Placental epithelial cell (primary cell): Measurements from ENCODE around the gene KPNA1. TPM values are rescaled to one million over a fixed set of nuclear protein-coding genes. Genes with fewer than 3 reads are reported as not detected.

Source experiments
- small RNA-seq: library from RNA; depleted of rRNA; stranded (forward); fragments of <200 nt; gene quantifications from one replicate; pipeline ENCODE3, GENCODE V24; 2012
- total RNA-seq: library from RNA; depleted of rRNA; stranded (reverse); fragments of >200 nt; gene quantifications from 2 replicates; pipeline ENCODE4 v1.2.3, GENCODE V29; 2012

Gene KPNA1
- 27.9 and 35.0 TPM in 2 replicates for total RNA-seq

DNA sequence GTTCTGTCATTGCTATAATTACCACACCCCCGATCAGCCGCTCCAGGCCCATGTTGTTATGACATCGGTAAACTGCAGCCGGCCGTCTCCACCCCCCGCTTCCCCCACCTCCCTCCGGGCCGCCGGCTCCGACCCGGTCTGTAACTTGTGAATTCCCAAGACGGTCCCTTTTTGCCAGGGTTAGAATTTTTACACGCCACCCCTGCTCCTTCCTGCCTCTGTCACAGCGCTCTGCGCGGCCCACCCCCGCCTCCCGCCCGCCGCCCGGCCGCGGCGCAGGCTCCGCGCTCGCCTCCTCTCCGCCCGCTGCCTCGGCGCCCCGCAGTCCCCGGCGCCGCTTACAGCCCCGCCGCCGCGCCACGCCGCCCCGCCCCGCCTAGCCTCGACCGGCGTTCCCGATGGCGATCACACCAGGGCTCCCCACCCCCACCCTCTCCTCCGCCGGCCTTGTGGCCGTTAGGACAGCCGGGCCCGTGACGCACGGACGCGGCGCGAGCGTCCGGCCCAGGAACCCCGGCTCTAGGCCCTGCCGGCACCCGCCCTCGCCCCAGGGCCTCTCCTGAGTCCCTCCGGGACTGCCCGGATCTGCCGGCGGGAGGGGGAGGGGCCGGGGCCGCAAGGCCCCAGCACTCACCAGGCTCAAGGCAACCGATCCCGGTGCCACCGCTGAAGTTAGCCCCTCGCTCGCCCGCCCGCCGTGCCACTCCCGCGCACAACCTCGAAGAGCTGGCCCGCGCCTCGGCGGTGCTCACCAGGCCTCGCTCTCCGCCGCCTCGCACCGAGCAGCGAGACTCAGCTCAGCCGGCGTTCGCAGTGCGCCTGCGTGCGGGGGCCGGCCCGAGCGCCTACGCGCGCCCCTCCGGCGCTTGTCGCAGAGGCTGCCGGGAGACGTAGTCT, at the start of gene KPNA1:
Gene KPNA1 (minus strand): TSS at position 817 of the 897 bp plus-strand sequence. CDS start 18,374 bp downstream, outside the sequence.

DNA sequence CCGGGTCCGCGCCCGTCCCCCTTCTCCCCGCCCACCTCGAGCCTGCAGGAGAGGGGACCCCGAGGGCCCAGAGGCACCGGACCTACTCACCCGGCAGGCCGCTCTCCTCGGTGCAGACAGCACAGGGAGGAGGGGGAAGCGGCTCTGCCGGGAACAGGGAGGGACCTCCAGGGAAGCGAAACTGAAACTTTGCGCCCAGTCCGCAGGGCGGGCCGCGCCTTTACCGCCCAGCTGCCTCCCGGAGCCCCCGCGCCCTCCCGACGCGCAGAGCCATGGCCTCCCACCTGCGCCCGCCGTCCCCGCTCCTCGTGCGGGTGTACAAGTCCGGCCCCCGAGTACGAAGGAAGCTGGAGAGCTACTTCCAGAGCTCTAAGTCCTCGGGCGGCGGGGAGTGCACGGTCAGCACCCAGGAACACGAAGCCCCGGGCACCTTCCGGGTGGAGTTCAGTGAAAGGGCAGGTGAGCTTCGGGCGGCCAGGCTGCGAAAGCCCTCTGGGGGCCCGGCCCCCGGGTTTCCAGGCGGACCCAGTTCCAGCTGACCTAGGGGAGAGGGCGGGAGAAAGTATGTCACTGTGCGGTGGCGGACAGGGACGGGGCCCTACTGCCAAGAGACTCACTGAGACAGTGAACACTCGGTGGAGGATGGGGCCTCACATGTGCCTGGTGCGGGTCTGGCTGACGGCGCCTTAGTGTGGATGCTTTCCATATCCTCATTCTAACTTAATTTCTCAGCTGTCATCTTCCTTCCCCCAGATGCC, 49.6 kb upstream of the KPNA1 start, which contains the start of the genes DTX3L and PARP9:
Gene DTX3L (plus strand): TSS at position 184 of the 758 bp plus-strand sequence. CDS start 89 bp downstream, at position 273.
Gene PARP9 (minus strand): TSS at position 146 of the 758 bp plus-strand sequence. CDS start 4,680 bp downstream, outside the sequence.

DNA sequence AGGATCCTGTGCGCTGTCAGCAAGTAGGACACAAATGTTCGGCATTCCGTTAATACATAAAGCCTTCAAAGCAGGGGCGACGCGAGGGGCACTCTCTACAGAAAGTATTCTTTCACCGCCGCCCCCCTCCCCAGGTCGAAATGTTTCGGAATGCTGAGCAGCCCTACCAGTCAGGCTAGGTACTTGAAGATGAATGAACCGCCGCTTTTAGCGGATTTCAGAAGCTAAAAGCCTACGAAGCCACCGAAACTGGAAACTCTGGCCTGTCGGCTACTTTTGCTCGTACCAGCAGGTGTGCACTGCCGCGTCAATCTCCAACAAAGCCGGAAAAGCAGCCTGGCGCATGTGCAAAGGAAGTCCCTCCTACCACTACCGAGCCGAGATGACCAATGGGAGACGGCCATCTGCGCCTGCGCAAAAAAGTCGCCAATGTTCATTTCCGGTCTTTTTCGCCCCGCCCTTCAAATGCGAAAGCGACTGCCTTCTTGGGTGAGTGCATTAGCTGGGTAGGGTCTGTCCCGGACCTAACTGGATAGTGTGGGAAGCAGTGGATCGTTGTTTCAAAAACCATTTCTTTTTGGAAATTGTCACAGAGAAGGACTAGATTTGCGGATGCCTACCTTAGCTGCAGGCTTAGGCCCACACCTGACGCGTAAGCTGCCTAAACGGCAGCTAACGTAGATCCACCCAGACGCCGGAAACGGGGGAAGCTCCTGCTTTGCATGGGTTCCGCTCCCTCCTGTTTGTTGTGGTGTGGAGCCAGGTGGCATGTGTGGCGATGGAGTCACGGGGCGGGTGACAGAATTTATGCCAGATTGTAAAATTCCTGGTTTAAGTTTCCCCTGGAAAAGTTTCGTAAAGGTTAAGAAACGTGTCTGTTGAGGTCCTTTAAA, 98.7 kb downstream of the KPNA1 start, which contains the start of gene WDR5B:
Gene WDR5B (minus strand): TSS at position 301 of the 893 bp plus-strand sequence. CDS start 534 bp downstream, outside the sequence.

DNA sequence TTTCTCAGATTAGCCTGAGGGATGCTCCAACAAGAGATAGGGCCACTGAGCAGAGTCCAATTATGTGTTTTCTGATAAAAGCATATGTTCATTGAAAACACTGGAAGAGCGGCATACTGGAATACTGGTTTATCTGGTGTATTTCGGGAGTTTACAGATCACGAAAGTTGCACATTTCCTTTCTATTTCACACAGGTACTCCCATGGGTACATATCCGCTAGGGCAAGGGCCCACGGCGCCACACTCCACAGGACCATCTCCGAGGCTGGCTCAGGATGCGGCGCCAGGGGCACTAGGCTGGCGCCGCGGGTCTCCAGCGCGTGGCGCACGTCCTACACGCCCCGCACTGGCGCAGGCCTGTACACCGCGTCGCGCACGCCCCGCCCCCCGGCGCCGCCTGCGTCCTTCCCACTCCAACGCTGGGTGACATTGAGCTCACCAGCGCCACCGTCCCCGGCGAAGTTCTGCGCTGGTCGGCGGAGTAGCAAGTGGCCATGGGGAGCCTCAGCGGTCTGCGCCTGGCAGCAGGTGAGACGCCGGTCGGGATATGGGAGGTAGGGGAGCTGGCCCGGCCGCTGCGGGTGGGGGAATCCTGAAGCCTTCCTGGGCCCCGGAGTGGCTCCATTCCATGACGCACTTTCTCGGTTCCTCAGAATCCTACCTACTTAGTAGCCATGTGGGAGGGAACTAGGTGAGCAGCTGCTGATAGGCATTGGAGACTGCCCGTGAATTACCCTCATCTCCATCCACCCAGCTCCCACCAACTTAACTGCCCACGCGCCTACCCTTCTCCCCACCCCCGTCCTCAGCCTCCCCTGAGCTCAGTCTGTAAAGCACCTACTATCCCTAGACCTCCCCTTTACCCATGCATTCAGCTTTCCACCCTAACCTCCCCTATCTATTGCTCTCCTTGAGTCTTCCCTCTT, 130.7 kb downstream of the KPNA1 start, which contains the start of gene FAM162A:
Gene FAM162A (plus strand): TSS at position 412 of the 927 bp plus-strand sequence. CDS start 84 bp downstream, at position 496.

DNA sequence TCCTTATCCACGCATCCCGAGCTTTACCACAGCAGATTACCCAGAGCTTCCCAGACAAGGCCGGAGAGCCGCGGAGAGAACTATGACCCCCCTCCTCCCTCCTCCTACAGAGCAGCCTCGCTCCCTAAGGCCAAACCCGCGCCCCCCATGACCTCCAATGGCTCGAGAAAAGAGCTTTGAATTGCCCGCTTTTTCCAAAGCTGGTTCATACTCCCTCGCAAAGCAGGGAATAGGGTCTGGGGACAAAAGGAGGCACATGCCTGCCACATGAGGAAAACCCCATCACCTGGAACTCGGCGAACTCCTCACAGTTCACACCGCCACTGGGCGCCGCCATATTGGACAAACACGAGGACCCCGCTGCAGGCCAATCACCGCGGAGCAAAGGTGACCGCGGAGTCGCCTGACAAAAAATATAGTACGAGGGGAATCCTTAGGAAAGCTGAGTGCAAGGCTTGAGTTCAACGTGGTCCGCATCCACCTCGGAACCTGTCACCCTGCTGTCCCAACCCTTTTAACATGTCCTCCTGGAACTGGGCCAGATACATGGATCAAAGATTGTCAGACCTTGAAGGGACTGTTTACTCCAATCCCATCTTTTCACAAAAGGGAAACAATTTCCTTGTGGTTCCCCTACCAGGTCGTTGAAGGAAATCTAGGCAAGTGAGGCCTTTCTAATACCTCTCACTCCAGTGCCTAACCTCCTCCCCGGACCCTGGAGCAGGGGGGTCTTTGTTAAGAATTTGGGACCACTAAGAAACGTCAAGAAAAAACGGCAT, 131.7 kb downstream of the KPNA1 start, which contains the start of gene MIX23:
Gene MIX23 (minus strand): TSS at position 344 of the 779 bp plus-strand sequence. CDS start 7 bp downstream, at position 337.

Small RNA genes within 50 kb of the gene (small RNA-seq; reads per million reads assigned to genes)
- gene AC083798.1, result not detected
- gene AC096861.1, result not detected

Other genes starting within 250 kb of the KPNA1 start
- gene CSTA, start 189.7 kb downstream of the KPNA1 start, total RNA-seq, result 0.22 and 0.39 TPM in 2 replicates
- 15.7 and 17.4 TPM in 2 replicates for gene MIX23, start 131.7 kb downstream of the KPNA1 start, total RNA-seq
- 4.9 and 6.7 TPM in 2 replicates for gene FAM162A, start 130.8 kb downstream of the KPNA1 start, total RNA-seq
- gene WDR5B, start 98.9 kb downstream of the KPNA1 start, total RNA-seq, result 6.9 and 7.9 TPM in 2 replicates
- 4.1 and 6.7 TPM in 2 replicates for gene PARP9, start 49.4 kb upstream of the KPNA1 start, total RNA-seq
- gene DTX3L, start 49.4 kb upstream of the KPNA1 start, total RNA-seq, result 7.6 and 9.8 TPM in 2 replicates
- under 0.01 TPM in 1 of 2 replicates, not detected in the other for gene PARP15, start 62.7 kb upstream of the KPNA1 start, total RNA-seq
- gene PARP14, start 165.9 kb upstream of the KPNA1 start, total RNA-seq, result 7.0 and 34.9 TPM in 2 replicates